NCI-H446 treated with DMSO at 0.1 percent for 48 hours (cell line): Measurements from ENCODE around the gene CLDN14.
"Not testable (repeated sequence)": the region's sequence is repeated elsewhere in the genome, so short reads cannot be mapped to it uniquely, and the experiment has no call there.

ENCODE experiments used
- DNase-seq: peaks from one replicate; lab custom pipeline; 2025; lab: John Stamatoyannopoulos, UW

Gene CLDN14

GRCh38 chr21:36501589-36501892, 21.6 kb upstream of the CLDN14 start:
- no peak for DNase-seq

DNA sequence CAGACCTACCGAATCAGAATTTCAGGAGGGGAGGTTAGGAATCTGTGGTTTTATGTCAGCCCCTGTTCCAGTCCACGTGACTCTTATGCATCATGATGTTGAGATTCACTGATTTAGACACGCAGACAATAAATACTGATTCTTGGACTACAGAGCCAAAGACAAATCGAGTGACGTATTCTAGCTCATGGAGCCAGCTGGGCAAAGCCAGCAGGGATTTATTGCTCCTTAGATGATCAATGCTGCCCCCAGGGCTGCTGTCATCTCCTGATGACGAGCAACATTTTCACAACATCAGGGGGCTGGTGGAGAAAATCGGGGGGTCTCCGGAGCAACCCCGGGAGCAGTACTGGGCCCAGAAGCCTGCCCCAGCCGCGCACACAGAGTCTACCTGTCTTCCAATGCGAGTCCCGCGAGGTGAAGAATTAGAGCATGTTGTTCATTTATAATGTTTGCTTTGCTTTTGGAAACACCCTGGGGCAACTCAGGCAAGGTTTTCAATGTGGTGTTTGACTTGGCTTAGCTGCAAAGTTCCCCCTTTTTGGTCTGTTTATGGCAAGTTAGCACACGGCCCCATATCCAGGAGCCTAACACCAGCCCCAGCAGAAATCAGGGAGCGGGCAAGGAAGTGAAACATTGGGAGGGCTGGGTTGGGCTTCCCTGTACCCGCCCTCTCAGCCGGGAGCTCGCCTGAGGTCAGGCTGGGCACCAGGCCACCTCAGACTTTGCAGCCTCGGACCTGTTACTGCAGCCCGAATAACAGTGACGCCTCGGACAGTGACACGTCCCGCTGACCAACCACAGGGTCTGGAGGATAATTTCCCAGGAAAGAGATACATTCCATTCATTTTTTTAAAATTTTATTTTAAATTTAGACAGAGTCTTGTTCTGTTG, 19.9 kb upstream of the CLDN14 start:
- no peak for DNase-seq

GRCh38 chr21:36494557-36494956, 14.6 kb upstream of the CLDN14 start:
- no peak for DNase-seq

GRCh38 chr21:36491209-36491910, 11.4 kb upstream of the CLDN14 start:
- DNase-seq = no peak

DNA sequence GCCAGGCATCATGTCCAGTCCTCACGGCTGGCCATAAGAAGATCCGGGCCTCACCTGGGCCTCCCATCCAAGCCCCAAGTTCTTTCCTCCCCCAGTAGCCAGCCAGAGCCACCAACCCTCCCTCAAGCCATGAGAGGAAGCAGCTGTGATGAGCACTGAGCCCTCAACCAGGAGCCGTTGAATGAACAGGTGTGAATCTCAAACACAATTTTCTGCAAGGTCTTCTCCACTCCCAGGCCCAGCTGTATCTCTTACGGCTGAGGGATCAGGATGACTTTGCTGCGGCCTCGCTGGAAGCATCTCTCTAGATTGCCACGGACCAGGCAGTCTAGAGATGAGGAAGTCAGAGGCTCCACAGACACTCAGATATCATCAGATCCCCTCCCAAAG, 9.8 kb upstream of the CLDN14 start:
- DNase-seq = no peak

- no peak for DNase-seq
These were observed 9.3 kb upstream of the CLDN14 start for GRCh38 chr21:36489103-36489775.

DNA sequence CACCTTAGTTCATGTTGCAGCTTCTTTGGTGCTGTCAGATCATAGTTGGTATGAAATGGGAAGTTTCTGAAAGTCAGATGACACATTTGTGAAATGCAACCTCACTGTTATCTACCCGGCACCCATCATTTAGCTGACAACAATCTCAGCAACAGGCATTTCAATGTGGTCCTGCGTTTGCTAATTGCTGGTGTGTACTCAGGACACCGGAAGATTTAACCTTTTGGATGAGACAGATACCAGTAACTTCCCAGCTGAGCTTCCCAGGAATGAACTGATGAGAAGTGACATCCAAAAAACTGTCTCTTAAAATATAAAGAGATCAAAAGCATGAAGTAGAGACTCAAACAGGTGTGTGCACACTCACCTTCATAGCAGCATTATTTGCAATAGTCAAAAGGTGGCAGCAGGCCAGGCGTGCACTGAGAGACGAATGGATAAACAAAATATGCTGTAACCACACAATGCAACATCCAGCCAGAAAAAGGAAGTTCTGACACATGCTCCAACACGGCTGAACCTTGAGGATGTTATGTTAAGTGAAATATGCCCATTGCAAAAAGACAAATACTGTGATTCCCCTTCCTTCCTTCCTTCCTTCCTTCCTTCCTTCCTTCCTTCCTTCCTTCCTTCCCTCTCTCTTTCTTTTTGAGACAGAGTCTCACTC, 7.9 kb upstream of the CLDN14 start:
- DNase-seq = no peak

GRCh38 chr21:36486246-36486645, 6.3 kb upstream of the CLDN14 start:
- peak; percentile 65 for DNase-seq

DNA sequence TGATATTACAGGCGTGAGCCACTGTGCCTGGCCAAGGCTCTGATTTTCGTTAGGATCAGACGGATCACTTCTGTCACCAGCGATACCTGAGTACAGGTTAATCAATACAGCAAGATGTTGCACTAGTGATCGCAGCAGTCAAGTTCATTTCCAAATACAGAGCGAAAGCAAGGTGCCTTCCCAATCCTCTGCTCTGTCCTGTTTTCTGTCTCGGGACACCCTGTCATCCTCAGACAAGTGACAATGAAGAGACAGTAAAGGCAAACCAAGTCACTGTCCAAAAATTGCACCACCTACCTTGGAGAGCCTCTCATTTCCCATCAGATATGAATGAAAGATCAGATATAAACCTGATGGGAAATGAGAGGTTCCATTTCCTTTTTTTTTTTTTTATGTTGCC, 5.6 kb upstream of the CLDN14 start:
- DNase-seq = no peak

DNA sequence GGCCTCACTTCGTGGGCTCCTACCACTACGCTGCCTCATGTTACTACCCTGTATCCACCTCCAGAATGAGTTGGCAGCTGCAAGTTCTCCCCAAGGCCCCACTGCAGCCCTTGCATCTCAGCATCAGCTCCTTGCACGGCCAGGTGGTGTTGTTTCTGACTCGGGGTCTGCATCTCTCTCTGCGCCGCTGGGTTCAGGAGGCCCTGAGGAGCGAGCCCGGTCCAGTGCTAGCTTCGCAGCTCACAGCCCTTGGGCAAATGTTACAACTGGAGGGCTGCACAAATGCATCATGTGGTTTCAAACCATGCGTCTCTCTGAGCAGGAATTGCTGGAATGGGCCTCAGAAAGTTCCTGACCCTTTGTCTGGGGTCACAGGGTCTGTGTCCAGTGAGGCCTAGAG, 3.2 kb upstream of the CLDN14 start:
- DNase-seq = no peak

- DNase-seq = no peak
These were observed 2.8 kb upstream of the CLDN14 start for GRCh38 chr21:36482673-36483072.

GRCh38 chr21:36482181-36482580, 2.3 kb upstream of the CLDN14 start:
- DNase-seq = no peak

- DNase-seq = no peak
These were observed 1.7 kb upstream of the CLDN14 start for GRCh38 chr21:36481639-36482038.

DNA sequence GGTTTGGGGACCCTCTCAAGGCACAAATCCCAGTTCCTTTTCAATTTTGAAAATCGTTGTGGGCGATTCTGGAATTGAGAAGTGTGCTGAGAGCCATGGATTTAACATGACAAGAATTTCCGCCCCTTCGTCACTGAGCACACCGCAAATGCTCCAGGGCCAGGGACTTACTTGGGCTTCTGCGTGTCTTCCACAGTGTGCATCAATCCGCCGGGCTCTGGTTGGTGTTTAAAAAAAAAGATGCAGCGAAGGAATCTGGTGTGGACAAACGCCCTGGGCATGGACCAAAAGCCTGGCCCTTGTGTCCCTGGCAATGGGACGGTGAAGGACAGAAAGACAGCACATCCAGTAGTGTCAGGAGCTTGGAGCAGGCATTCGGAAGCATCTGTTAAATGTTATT, 696 bp upstream of the CLDN14 start:
- DNase-seq = no peak

- DNase-seq = no peak
These were observed 981 bp downstream of the CLDN14 start for GRCh38 chr21:36478941-36479340.

GRCh38 chr21:36478207-36478701, 1.7 kb downstream of the CLDN14 start:
- DNase-seq = no peak

GRCh38 chr21:36477559-36477958, 2.4 kb downstream of the CLDN14 start:
- DNase-seq = no peak

DNA sequence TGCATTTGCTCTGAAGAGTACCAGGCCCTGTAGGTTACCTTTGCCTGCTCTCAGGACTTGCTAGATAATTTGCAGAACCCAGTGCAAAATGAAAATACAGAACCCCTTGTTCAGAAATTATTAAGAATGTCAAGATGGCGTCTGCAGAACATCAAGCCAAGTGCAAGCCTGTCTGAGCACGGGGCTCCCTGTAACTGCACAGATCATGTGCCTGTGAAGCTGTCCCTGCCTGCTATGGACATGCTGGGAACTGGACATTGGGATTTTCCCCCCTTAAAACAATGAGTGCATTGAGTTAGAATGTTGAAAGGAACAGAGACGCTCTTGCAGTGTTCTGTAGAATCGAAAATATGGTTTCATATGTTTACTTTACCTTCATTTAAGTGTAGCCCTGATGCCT, 2.9 kb downstream of the CLDN14 start:
- no peak for DNase-seq

GRCh38 chr21:36476541-36476940, 3.4 kb downstream of the CLDN14 start:
- DNase-seq = not testable (repeated sequence)

DNA sequence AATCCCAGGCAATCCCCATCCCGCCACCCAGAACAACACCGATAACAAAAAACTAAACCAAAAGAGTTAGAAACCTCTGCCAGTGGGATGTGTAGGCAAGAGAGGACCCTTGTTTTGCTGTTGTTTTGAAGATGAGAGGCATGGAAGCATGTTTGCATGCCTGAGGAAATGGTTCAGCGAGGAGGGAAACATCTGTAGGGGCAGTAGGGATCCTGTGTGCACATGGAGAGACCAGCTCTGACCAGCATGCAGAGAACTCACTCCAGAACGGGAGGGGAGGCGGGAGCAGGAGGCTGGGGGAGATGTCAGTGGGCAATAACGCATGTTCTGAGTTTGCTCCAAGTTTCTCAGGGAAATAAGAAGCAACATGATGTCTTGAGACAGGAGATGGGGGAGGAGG, 5.3 kb downstream of the CLDN14 start:
- no peak for DNase-seq

DNA sequence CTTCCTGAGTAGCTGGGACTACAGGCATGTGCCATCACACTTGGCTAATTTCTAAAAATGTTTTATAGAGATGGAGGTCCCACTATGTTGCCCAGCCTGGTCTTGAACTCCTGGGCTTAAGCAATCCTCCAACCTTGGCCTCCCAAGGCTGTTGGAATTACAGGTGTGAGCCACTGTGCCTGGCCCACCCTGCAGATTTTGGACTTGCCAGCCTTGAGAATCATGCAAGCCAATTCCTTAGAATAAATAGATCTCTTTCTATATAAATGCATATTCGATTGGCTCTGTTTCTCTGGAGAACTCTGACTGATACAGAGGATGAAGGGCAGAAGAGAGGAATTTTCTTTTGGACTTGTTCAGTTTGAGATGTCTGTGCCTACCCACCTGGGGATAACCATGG, 6.7 kb downstream of the CLDN14 start:
- no peak for DNase-seq

DNA sequence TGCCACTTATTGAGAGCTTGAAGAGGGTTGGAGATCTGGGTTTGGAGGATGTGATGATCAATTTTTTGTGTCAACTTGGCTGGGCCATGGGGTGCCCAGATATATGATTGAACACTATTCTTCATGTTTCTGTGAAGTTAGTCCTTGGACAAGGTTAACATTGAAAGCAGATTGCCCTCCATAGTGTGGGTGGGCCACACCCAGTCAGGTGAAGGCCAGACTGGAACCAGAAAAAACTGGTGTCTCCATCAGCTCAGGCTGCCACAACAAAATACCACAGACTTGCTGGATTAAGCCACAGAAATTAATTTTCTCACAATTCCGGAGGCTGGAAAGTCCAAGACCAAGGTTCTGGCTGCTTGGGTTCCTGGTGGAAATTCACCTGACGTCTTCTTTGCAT, 7.5 kb downstream of the CLDN14 start:
- DNase-seq = no peak
